ENCODE results near the gene TMC1.

GRCh38 chr9:72597601-72598000, 76.2 kb downstream of the TMC1 start:
- TF ChIP-seq, protein P1, sequence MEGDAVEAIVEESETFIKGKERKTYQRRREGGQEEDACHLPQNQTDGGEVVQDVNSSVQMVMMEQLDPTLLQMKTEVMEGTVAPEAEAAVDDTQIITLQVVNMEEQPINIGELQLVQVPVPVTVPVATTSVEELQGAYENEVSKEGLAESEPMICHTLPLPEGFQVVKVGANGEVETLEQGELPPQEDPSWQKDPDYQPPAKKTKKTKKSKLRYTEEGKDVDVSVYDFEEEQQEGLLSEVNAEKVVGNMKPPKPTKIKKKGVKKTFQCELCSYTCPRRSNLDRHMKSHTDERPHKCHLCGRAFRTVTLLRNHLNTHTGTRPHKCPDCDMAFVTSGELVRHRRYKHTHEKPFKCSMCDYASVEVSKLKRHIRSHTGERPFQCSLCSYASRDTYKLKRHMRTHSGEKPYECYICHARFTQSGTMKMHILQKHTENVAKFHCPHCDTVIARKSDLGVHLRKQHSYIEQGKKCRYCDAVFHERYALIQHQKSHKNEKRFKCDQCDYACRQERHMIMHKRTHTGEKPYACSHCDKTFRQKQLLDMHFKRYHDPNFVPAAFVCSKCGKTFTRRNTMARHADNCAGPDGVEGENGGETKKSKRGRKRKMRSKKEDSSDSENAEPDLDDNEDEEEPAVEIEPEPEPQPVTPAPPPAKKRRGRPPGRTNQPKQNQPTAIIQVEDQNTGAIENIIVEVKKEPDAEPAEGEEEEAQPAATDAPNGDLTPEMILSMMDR (tag by site-specific recombination; IDR thresholded peaks at IDR 0.05): no peak
- TF ChIP-seq ZNF514 (tag by site-specific recombination; IDR thresholded peaks at IDR 0.05) (no peak), ZNF24 (tag by site-specific recombination; IDR thresholded peaks at IDR 0.05) (no peak), ZBTB7A (tag by site-specific recombination; IDR thresholded peaks at IDR 0.05; ENCODE audit: low read depth) (no peak), ZNF560 (tag by site-specific recombination; IDR thresholded peaks at IDR 0.05; ENCODE audit: borderline replicate concordance) (no peak), ZNF747 (tag by site-specific recombination; IDR thresholded peaks at IDR 0.05) (no peak), SP2 (tag by site-specific recombination; IDR thresholded peaks at IDR 0.05) (no peak), REST (tag by site-specific recombination; IDR thresholded peaks at IDR 0.05) (no peak), ZNF660 (tag by site-specific recombination; IDR thresholded peaks at IDR 0.05) (no peak)
- TF ChIP-seq, protein P2, sequence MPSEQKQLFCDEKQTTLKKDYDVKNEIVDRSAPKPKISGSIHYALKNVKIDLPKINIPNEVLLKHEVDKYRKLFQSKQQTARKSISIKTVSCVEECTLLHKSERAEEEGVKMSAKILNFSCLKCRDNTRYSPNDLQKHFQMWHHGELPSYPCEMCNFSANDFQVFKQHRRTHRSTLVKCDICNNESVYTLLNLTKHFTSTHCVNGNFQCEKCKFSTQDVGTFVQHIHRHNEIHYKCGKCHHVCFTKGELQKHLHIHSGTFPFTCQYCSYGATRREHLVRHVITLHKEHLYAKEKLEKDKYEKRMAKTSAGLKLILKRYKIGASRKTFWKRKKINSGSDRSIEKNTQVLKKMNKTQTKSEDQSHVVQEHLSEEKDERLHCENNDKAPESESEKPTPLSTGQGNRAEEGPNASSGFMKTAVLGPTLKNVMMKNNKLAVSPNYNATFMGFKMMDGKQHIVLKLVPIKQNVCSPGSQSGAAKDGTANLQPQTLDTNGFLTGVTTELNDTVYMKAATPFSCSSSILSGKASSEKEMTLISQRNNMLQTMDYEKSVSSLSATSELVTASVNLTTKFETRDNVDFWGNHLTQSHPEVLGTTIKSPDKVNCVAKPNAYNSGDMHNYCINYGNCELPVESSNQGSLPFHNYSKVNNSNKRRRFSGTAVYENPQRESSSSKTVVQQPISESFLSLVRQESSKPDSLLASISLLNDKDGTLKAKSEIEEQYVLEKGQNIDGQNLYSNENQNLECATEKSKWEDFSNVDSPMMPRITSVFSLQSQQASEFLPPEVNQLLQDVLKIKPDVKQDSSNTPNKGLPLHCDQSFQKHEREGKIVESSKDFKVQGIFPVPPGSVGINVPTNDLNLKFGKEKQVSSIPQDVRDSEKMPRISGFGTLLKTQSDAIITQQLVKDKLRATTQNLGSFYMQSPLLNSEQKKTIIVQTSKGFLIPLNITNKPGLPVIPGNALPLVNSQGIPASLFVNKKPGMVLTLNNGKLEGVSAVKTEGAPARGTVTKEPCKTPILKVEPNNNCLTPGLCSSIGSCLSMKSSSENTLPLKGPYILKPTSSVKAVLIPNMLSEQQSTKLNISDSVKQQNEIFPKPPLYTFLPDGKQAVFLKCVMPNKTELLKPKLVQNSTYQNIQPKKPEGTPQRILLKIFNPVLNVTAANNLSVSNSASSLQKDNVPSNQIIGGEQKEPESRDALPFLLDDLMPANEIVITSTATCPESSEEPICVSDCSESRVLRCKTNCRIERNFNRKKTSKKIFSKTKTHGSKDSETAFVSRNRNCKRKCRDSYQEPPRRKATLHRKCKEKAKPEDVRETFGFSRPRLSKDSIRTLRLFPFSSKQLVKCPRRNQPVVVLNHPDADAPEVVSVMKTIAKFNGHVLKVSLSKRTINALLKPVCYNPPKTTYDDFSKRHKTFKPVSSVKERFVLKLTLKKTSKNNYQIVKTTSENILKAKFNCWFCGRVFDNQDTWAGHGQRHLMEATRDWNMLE (tag by site-specific recombination; conservative IDR thresholded peaks at IDR 0.05; ENCODE audit: low read depth): no peak
- TF ChIP-seq, protein P3, sequence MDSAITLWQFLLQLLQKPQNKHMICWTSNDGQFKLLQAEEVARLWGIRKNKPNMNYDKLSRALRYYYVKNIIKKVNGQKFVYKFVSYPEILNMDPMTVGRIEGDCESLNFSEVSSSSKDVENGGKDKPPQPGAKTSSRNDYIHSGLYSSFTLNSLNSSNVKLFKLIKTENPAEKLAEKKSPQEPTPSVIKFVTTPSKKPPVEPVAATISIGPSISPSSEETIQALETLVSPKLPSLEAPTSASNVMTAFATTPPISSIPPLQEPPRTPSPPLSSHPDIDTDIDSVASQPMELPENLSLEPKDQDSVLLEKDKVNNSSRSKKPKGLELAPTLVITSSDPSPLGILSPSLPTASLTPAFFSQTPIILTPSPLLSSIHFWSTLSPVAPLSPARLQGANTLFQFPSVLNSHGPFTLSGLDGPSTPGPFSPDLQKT (IDR thresholded peaks at IDR 0.05; ENCODE audit: borderline replicate concordance, low read depth, low read length): no peak
- TF ChIP-seq, protein P4, sequence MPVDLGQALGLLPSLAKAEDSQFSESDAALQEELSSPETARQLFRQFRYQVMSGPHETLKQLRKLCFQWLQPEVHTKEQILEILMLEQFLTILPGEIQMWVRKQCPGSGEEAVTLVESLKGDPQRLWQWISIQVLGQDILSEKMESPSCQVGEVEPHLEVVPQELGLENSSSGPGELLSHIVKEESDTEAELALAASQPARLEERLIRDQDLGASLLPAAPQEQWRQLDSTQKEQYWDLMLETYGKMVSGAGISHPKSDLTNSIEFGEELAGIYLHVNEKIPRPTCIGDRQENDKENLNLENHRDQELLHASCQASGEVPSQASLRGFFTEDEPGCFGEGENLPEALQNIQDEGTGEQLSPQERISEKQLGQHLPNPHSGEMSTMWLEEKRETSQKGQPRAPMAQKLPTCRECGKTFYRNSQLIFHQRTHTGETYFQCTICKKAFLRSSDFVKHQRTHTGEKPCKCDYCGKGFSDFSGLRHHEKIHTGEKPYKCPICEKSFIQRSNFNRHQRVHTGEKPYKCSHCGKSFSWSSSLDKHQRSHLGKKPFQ (tag by site-specific recombination; IDR thresholded peaks at IDR 0.05): no peak
